GM18861 (cell line): ENCODE measurements around the gene DAGLB.
"Not testable (repeated sequence)": the region's sequence is repeated elsewhere in the genome, so short reads cannot be mapped to it uniquely, and the experiment has no call there.

ENCODE experiments used
- ATAC-seq: cut with Tn5 transposase; IDR thresholded peaks from one replicate; pipeline ENCODE4 v1.9.1; 2021; ENCODE audit not compliant: unreplicated experiment

DAGLB gene

GRCh38 chr7:6378556-6378955 lies 69.2 kb downstream of the DAGLB start:
- ATAC-seq = not testable (repeated sequence)

- ATAC-seq = no peak
Measured at GRCh38 chr7:6376820-6377219, 70.9 kb downstream of the DAGLB start.

GRCh38 chr7:6375348-6376101 lies 72.2 kb downstream of the DAGLB start:
- no peak for ATAC-seq

GRCh38 chr7:6367701-6368211 lies 80.0 kb downstream of the DAGLB start:
- no peak for ATAC-seq

GRCh38 chr7:6365451-6365850 lies 82.3 kb downstream of the DAGLB start:
- ATAC-seq = no peak

- no peak for ATAC-seq
Measured at GRCh38 chr7:6360841-6361240, 86.9 kb downstream of the DAGLB start.

- no peak for ATAC-seq
Measured at GRCh38 chr7:6359734-6360133, 88.0 kb downstream of the DAGLB start.
